H7 (cell line): ENCODE measurements around the gene LTB. TPM values are rescaled to one million over a fixed set of nuclear protein-coding genes. Genes with fewer than 3 reads are reported as not detected.

Experiments
- DNase-seq: peaks from one replicate; pipeline ENCODE4 v3.0.0; 2012
- H3K27me3 ChIP-seq: 2 replicates; pipeline ENCODE4 v1.6.0; 2011; ENCODE audit warnings: mild to moderate bottlenecking, low read length; ENCODE audit not compliant: control insufficient read depth, insufficient read depth
- H3K36me3 ChIP-seq: replicated peaks from 2 replicates; pipeline ENCODE4 v1.5.1; 2011; ENCODE audit warnings: low read length; ENCODE audit not compliant: control insufficient read depth, insufficient read depth
- H3K4me3 ChIP-seq: 2 replicates; pipeline ENCODE4 v1.5.1; 2011; ENCODE audit warnings: low read depth, mild to moderate bottlenecking, control low read depth, low read length, moderate library complexity; ENCODE audit not compliant: insufficient read depth
- total RNA-seq: library from RNA; depleted of rRNA; stranded (reverse); fragments of >200 nt; shearing (Covaris generic); gene quantifications from 2 replicates; pipeline ENCODE4 v1.2.3, GENCODE V29; 2014

Gene LTB
- total RNA-seq, 1 experiment from 2014 or later, result 0.35 TPM

DNA sequence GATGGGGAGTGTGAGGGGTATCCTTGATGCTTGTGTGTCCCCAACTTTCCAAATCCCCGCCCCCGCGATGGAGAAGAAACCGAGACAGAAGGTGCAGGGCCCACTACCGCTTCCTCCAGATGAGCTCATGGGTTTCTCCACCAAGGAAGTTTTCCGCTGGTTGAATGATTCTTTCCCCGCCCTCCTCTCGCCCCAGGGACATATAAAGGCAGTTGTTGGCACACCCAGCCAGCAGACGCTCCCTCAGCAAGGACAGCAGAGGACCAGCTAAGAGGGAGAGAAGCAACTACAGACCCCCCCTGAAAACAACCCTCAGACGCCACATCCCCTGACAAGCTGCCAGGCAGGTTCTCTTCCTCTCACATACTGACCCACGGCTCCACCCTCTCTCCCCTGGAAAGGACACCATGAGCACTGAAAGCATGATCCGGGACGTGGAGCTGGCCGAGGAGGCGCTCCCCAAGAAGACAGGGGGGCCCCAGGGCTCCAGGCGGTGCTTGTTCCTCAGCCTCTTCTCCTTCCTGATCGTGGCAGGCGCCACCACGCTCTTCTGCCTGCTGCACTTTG is 6.8 kb downstream of the LTB start, which contains the start of gene TNF:
Gene TNF (plus strand): TSS at position 231 of the 567 bp plus-strand sequence. CDS start 177 bp downstream, at position 408.
- peaks cover 8% of the 10 kb centered on the region; the same call in 1 of the 2 replicates for H3K27me3 ChIP-seq
- no peak within 1 kb of the TSS for H3K4me3 ChIP-seq
- DNase-seq, result peak; percentile 44
- no peaks in the 10 kb centered on the region for H3K36me3 ChIP-seq

DNA sequence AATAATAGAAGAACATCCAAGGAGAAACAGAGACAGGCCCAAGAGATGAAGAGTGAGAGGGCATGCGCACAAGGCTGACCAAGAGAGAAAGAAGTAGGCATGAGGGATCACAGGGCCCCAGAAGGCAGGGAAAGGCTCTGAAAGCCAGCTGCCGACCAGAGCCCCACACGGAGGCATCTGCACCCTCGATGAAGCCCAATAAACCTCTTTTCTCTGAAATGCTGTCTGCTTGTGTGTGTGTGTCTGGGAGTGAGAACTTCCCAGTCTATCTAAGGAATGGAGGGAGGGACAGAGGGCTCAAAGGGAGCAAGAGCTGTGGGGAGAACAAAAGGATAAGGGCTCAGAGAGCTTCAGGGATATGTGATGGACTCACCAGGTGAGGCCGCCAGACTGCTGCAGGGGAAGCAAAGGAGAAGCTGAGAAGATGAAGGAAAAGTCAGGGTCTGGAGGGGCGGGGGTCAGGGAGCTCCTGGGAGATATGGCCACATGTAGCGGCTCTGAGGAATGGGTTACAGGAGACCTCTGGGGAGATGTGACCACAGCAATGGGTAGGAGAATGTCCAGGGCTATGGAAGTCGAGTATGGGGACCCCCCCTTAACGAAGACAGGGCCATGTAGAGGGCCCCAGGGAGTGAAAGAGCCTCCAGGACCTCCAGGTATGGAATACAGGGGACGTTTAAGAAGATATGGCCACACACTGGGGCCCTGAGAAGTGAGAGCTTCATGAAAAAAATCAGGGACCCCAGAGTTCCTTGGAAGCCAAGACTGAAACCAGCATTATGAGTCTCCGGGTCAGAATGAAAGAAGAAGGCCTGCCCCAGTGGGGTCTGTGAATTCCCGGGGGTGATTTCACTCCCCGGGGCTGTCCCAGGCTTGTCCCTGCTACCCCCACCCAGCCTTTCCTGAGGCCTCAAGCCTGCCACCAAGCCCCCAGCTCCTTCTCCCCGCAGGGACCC is 7.8 kb downstream of the LTB start:
- Histone ChIP-seq H3K36me3 (no peaks in the 10 kb centered on the region), H3K4me3 (no peak overlapping the region), H3K27me3 (peaks cover 7% of the 10 kb centered on the region; the same call in 1 of the 2 replicates)
- peak; percentile 73 for DNase-seq

DNA sequence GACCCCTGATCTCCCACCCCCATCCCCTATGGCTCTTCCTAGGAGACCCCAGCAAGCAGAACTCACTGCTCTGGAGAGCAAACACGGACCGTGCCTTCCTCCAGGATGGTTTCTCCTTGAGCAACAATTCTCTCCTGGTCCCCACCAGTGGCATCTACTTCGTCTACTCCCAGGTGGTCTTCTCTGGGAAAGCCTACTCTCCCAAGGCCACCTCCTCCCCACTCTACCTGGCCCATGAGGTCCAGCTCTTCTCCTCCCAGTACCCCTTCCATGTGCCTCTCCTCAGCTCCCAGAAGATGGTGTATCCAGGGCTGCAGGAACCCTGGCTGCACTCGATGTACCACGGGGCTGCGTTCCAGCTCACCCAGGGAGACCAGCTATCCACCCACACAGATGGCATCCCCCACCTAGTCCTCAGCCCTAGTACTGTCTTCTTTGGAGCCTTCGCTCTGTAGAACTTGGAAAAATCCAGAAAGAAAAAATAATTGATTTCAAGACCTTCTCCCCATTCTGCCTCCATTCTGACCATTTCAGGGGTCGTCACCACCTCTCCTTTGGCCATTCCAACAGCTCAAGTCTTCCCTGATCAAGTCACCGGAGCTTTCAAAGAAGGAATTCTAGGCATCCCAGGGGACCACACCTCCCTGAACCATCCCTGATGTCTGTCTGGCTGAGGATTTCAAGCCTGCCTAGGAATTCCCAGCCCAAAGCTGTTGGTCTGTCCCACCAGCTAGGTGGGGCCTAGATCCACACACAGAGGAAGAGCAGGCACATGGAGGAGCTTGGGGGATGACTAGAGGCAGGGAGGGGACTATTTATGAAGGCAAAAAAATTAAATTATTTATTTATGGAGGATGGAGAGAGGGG is 8.8 kb downstream of the LTB start:
- peaks cover 7% of the 10 kb centered on the region; the same call in 1 of the 2 replicates for H3K27me3 ChIP-seq
- no peak overlapping the region for H3K4me3 ChIP-seq
- peak; percentile 36 for DNase-seq
- no peaks in the 10 kb centered on the region for H3K36me3 ChIP-seq

DNA sequence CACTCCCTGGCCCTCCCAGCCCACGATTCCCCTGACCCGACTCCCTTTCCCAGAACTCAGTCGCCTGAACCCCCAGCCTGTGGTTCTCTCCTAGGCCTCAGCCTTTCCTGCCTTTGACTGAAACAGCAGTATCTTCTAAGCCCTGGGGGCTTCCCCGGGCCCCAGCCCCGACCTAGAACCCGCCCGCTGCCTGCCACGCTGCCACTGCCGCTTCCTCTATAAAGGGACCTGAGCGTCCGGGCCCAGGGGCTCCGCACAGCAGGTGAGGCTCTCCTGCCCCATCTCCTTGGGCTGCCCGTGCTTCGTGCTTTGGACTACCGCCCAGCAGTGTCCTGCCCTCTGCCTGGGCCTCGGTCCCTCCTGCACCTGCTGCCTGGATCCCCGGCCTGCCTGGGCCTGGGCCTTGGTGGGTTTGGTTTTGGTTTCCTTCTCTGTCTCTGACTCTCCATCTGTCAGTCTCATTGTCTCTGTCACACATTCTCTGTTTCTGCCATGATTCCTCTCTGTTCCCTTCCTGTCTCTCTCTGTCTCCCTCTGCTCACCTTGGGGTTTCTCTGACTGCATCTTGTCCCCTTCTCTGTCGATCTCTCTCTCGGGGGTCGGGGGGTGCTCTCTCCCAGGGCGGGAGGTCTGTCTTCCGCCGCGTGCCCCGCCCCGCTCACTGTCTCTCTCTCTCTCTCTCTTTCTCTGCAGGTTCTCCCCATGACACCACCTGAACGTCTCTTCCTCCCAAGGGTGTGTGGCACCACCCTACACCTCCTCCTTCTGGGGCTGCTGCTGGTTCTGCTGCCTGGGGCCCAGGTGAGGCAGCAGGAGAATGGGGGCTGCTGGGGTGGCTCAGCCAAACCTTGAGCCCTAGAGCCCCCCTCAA is 9.9 kb downstream of the LTB start, which contains the start of gene LTA:
Gene LTA (plus strand): TSS at position 249 of the 871 bp plus-strand sequence. CDS start 454 bp downstream, at position 703.
- peak; percentile 49 for DNase-seq
- Histone ChIP-seq H3K27me3 (peaks cover 7% of the 10 kb centered on the region; the same call in 1 of the 2 replicates), H3K36me3 (no peaks in the 10 kb centered on the region), H3K4me3 (no peak within 1 kb of the TSS)

DNA sequence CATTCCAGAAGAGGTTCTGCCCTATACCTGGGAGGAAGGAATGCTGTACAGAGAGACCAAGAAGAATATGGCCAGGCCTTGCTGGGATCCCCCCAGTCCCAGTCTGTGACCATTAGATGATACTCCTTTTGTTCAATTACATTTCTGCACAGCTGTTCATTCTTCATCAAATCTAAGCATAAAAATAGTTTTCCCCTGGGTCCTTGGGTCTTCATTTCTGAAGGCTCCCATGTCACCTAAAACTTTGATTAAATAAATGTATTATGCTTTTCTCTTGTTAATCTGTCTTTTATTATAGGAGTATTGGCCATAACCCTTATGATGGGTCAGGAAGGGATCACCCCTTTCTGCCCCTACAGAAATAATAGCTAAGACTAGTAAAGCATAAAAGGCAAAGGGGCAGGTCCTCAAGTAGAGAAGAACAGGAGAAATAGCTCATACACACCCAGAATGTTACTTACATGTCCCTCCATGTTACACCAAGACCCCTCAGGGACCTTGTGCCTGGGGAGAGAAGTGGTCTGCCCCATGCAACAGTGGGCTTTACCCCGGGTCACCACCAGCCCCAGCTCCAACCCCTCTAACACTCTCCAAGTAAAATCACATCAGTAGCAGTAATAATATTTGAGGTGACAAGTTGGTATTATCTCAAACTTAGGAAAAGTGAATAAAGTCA is 12.2 kb downstream of the LTB start:
- Histone ChIP-seq H3K36me3 (no peaks in the 10 kb centered on the region), H3K4me3 (no peak overlapping the region), H3K27me3 (no peaks in the 10 kb centered on the region; the same call in 1 of the 2 replicates)
- DNase-seq, result no peak

DNA sequence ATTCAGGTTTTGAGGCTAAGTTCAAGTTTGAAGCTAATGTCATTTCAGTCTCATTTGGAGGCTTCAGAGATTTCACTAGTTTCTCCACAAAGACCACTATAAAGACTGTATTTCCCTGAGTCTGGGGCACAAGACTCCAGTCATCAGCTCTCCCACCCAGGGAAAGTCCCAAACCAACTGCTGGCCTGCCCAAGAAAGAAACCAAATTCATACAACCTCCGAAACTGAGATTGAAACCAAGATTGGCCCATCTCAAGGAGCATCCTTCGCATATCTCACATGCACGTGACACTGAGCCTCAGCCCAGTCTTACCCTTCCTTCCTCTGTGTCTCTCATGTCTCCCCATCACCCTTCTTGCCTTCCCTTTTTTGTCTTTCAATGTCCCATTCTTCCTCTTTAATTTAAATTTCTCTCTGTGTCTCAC is 13.7 kb downstream of the LTB start:
- Histone ChIP-seq H3K36me3 (no peaks in the 10 kb centered on the region), H3K4me3 (no peak overlapping the region), H3K27me3 (no peaks in the 10 kb centered on the region)
- DNase-seq, result no peak

DNA sequence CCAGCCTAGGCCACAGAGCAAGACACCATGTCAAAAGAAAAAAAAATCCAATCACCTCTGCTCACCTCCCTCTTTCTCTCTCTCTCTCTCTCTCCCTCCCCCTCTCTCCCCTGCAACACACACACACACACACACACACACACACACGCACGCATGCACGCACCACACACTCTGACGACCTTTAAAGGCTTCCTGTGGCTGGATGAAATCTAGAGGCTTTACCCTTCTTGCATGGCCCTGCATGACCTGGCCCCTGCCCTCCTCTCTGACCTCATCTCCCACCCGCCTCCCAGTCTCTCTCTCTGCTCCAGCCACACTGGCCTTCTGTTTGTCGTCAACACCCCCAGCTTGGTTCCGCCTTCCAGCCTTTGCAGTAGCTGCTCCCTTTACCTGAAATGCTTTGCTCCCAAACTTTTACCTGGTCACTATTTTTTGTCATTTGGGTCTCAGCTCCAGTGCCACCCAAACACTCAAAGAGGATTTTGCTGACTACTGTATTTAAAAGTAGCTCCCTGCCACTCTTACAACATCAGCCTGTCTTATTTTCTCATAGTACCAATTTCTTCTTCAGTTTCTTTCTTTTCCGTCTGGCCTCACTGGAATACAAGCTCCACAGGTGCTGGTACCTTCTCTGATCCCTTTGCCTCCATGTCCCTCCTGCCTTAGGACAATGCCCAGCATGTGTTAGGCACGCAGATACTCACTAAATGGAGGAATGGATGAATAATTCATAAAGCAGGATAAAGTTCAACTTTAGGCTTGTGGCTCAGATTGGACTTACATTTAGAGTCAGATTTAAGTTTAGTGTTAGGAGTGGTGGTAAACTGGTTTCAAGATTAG is 14.5 kb downstream of the LTB start:
- H3K27me3 ChIP-seq, result no peaks in the 10 kb centered on the region
- H3K4me3 ChIP-seq, result no peak overlapping the region
- DNase-seq, result peak; percentile 57
- H3K36me3 ChIP-seq, result no peaks in the 10 kb centered on the region

DNA sequence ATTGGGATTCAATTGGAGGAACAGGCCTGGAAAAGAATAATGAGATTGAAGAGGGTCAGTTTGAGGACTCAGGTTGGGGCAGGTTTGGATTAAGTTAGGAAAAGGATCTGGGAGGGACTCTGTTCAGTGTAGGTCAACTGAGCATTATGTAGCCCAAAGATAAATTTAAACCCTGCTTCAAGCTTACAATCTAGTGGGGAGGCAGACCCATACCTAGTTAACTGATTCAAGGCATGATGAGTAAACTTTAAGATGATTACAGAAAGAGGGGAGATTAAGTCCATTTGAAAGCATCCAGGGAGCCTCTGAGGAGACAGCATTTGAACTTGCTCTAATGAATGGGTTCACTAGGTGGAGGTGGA is 21.5 kb downstream of the LTB start:
- no peaks in the 10 kb centered on the region for H3K27me3 ChIP-seq
- H3K4me3 ChIP-seq, result no peak overlapping the region
- H3K36me3 ChIP-seq, result peaks cover 11% of the 10 kb centered on the region
- DNase-seq, result no peak

DNA sequence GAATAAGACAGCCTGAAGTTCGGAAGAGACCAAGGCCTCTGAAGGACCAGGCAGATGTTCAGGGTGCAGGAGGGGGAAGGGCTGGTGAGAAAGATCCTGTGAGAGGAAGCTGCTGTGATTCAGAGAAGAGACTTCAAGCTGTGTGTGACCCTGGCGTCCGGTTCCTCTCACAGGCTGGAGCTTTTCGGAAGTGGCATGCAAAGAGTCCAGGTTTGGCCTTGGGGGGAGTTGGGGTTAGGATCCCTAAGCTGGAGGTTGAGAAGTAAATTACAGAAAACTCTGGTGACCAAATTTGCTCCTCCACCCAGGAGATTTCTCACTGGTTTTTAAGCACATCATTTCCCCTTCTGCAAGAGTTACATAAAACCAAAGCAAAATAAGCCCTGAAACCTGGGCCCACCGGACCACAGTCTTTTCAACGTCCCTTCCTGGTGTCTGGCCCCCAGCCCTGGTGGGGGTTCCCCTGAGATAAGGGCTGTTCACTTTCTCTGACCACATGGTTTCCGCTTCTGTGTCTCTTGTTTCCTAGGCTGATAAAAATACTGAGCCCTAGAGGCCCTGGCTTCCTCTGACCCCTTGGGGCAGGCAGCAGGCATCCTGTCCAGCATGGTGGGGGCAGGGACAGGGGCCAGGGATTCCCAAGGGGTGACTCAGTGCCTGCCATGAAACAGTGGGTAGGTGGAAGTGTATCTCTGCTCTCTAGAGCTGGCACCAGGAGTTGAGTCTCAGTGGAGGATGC is 22.1 kb downstream of the LTB start:
- DNase-seq, result no peak
- Histone ChIP-seq H3K4me3 (no peak overlapping the region), H3K36me3 (peaks cover 11% of the 10 kb centered on the region), H3K27me3 (no peaks in the 10 kb centered on the region)

DNA sequence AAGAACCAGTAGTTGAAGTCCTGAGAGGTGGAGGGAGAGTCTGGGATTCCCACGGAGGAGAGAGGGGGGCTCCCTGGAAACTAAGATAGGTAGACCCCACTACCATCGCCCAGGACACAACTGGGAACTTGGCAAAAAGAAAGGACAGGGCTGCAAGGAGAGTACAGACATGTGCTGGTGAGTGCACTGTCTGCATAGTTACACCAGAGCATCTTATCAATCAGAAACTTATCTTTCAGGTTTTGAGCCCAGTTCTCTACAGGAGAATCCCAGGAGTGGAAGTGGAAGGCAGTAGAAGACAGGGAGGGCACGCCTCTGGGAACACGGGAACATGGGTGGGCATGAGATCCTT is 22.6 kb downstream of the LTB start:
- DNase-seq, result no peak
- H3K36me3 ChIP-seq, result peaks cover 11% of the 10 kb centered on the region
- H3K4me3 ChIP-seq, result no peak overlapping the region
- no peaks in the 10 kb centered on the region for H3K27me3 ChIP-seq

DNA sequence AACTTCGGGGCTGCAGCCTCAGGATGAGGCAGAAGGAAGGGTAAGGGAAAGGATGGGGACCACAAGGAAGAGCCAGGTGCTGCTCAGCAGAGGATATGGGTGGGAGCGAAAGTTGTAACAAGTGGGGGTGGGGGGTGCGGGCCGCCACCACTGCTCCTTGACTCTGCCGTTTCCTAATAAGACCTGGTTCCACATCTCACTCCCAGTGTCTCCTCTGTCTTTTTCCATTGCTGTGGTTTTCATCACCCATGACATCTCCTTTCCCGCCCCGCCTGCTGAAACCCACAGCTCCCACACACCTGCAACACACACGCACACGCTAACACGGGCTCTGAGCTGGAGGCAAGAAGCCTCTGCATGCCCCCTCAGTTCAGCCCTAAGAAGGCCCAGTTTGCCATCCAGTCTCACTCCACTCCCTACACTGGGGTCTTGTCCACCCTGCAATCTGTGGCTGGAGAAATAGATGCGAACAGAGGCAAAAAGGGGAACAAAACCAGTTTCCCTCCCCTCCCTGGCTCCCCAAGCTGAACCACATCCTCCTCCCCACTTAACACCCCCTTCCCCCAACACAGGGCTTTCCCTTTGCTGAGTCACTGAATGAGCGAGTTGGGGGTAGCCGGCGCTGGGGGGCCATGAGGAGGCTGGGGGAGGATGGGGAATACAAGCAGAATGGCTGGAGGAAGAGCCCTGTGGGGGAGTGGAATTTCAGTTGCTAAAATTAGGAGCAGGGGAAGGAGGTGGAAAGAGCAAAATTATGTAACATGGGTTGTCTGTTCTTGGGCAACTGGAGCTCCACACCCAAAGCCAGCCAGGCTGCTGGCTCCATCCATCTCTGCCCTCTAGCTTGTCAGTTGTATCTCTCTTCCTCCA is 23.4 kb downstream of the LTB start:
- no peak for DNase-seq

More for the DNA sequence above, 23.4 kb downstream of the LTB start:
- peaks cover 11% of the 10 kb centered on the region for H3K36me3 ChIP-seq
- no peak overlapping the region for H3K4me3 ChIP-seq
- H3K27me3 ChIP-seq, result no peaks in the 10 kb centered on the region
